ENCODE results near the gene PAPOLA.

PAPOLA gene

GRCh38 chr14:96587823-96588385, 85.7 kb downstream of the PAPOLA start:
- no peak for DNase-seq

- DNase-seq: no peak
These were observed 86.5 kb downstream of the PAPOLA start for GRCh38 chr14:96588410-96589257.

GRCh38 chr14:96589577-96589976, 87.4 kb downstream of the PAPOLA start:
- DNase-seq: no peak

- no peak for DNase-seq
These were observed 88.1 kb downstream of the PAPOLA start for GRCh38 chr14:96590190-96590864.

GRCh38 chr14:96592591-96593386, 90.6 kb downstream of the PAPOLA start:
- no peak for DNase-seq

- no peak for DNase-seq
These were observed 92.8 kb downstream of the PAPOLA start for GRCh38 chr14:96594961-96595360.

- DNase-seq: no peak
These were observed 95.5 kb downstream of the PAPOLA start for GRCh38 chr14:96597680-96598079.

GRCh38 chr14:96598332-96598928, 96.2 kb downstream of the PAPOLA start:
- DNase-seq: no peak

GRCh38 chr14:96599076-96599475, 96.9 kb downstream of the PAPOLA start:
- DNase-seq: no peak

- DNase-seq: no peak
These were observed 100.0 kb downstream of the PAPOLA start for GRCh38 chr14:96602186-96602585.

- no peak for DNase-seq
These were observed 101.4 kb downstream of the PAPOLA start for GRCh38 chr14:96603350-96604255.

- peak; percentile 55 for DNase-seq
These were observed 112.3 kb downstream of the PAPOLA start for GRCh38 chr14:96614481-96614881.

- no peak for DNase-seq
These were observed 114.1 kb downstream of the PAPOLA start for GRCh38 chr14:96616161-96616721.

All from NCI-H1092 treated with DMSO at 0.1 percent for 48 hours (cell line).